Measurements from ENCODE around the gene SPRED3. TPM values are rescaled to one million over a fixed set of nuclear protein-coding genes. Genes with fewer than 3 reads are reported as not detected.

SPRED3 gene
- total and polyA plus RNA-seq, 2 donors (not counting 1 experiment from before 2014, with no cell fraction given) = 1.1 to 1.7 TPM

DNA sequence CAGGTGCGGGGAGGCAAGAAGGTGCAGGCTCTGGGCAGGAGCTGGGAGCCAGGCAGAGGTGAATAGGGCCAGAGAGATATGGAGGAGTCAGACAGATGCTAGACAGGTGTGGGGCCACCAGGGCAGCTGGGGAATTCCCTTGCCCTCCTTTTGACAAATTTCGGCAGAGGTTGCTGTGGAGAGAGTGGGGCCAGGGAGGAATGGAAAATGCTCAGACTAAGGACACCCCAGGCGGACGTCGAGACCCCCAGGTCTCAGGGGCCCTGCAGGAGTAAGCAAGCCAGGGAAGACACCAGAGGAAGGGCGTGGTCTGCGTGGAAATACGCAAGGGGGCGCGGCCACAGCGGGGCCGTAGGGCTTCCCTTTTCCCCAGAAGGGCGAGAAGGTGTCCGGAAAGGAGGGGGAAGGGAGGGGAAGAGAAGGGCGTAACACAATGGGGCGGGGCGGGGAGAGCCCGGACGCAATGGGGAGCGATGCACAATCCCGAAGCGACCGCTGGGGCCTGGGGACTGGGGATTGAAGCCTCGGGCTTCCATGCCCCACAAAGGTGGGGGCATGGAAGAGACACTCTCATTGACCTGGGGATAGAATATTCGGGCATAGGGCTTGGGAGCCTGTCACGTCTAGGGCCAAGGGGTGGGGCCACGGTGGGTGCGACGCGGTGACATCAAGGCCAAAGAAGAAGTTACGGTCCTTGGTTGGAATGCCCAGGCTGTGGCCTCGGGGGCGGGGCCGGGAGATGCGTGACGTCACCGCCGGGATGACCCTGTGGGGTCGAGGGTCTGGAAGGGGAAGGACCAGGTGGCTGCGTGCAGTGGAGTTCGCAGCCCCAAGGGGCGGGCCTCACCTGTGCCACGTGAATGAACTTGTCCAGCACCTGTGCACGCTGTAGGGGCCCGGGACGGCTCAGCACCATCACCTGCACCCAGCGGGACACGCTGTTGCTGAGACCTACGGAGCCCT, 29.3 kb downstream of the SPRED3 start:
- no peaks in the 10 kb centered on the region for H3K27me3 Mint-ChIP-seq
- WGBS (ENCODE audit: insufficient coverage) = 18% methylated on average over 45 of the region's 49 CpGs
- TF ChIP-seq EZH2 (IDR thresholded peaks at IDR 0.05; ENCODE audit: borderline replicate concordance, insufficient read depth, low read depth, low read length, poor library complexity, severe bottlenecking) = no peak
- TF ChIP-seq, protein P1, sequence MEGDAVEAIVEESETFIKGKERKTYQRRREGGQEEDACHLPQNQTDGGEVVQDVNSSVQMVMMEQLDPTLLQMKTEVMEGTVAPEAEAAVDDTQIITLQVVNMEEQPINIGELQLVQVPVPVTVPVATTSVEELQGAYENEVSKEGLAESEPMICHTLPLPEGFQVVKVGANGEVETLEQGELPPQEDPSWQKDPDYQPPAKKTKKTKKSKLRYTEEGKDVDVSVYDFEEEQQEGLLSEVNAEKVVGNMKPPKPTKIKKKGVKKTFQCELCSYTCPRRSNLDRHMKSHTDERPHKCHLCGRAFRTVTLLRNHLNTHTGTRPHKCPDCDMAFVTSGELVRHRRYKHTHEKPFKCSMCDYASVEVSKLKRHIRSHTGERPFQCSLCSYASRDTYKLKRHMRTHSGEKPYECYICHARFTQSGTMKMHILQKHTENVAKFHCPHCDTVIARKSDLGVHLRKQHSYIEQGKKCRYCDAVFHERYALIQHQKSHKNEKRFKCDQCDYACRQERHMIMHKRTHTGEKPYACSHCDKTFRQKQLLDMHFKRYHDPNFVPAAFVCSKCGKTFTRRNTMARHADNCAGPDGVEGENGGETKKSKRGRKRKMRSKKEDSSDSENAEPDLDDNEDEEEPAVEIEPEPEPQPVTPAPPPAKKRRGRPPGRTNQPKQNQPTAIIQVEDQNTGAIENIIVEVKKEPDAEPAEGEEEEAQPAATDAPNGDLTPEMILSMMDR (IDR thresholded peaks at IDR 0.05) = no peak
- H3K4me3 Mint-ChIP-seq = peak overlapping the region; percentile 90
- intact Hi-C loops (cut with micrococcal nuclease) = no loop called here
- Histone ChIP-seq H3K9ac (ENCODE audit: low read length) (peak overlapping the region; percentile 66), H3K27ac (ENCODE audit: low read length in 2 of 2) (peak overlapping the region in 1 of 2 donors; percentile 34), H3K36me3 (replicated peaks in 1 of 2; ENCODE audit: control extremely low read depth in 1 of 2, control insufficient read depth in 1 of 2, extremely low read depth in 1 of 2, insufficient read depth in 2 of 2, low read length in 1 of 2) (no peaks in the 10 kb centered on the region), H3K4me1 (ENCODE audit: control insufficient read depth in 2 of 2, insufficient read depth in 2 of 2, low read length in 2 of 2) (peaks cover 13 to 24% of the 10 kb centered on the region in 2 donors), H3K79me2 (ENCODE audit: control insufficient read depth, insufficient read depth, low read length) (no peaks in the 10 kb centered on the region), H2AFZ (ENCODE audit: insufficient read depth, low read depth, low read length, poor library complexity, severe bottlenecking) (peak overlapping the region; percentile 61), H3K27me3 (replicated peaks in 1 of 4; ENCODE audit: control extremely low read depth in 1 of 4, control insufficient read depth in 3 of 4, insufficient read depth in 4 of 4, low read length in 3 of 4) (no peaks in the 10 kb centered on the region), H4K20me1 (ENCODE audit: control insufficient read depth, insufficient read depth, low read length, poor library complexity, severe bottlenecking) (no peaks in the 10 kb centered on the region), H3K9me3 (ENCODE audit: control extremely low read depth in 1 of 3, control insufficient read depth in 2 of 3, insufficient read depth in 1 of 3, low read length in 2 of 3) (peaks cover 0 to 2% (median 0%) of the 10 kb centered on the region in 3 donors), H3K4me2 (replicated peaks; ENCODE audit: low read depth, low read length, poor library complexity, severe bottlenecking) (peak overlapping the region; percentile 79), H3K4me3 (ENCODE audit: control extremely low read depth in 1 of 5, extremely low read depth in 1 of 5, insufficient read depth in 1 of 5, low read depth in 2 of 5, low read length in 4 of 5) (peak overlapping the region; percentile 4 to 65 (median 57))
- no peaks in the 10 kb centered on the region for H3K9me3 Mint-ChIP-seq (ENCODE audit: insufficient read depth)
- H3K4me1 Mint-ChIP-seq = peaks cover 19% of the 10 kb centered on the region
- ATAC-seq (ENCODE audit: low read depth) (peak; percentile 89), DNase-seq (peak; percentile 82)
- peak overlapping the region; percentile 81 for H3K27ac Mint-ChIP-seq
- CTCF ChIA-PET = no interaction called here
- POLR2A ChIA-PET = no interaction called here

DNA sequence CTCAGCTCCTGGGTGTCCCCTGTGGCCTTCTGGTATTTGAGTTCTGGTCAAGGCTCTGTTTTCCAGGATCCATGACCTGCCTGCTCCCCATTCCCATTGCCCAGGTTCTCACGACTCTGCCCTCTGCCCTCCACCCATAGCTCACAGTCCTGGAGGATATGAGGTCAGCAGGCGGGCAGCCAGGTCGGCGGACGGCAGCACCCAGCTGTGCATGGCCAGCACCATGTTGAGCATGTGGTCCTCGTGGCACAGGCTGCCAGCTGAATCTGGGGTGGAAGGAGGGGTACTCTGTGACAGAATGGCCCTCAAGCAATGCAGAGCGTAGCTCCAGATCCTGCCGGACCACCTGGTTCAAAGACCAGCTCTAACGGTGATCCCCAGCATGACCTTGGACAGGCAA, 32.4 kb downstream of the SPRED3 start:
- Mint-ChIP-seq H3K9me3 (ENCODE audit: insufficient read depth) (no peaks in the 10 kb centered on the region), H3K4me3 (no peak overlapping the region), H3K4me1 (peaks cover 26% of the 10 kb centered on the region), H3K27me3 (no peaks in the 10 kb centered on the region), H3K27ac (no peak overlapping the region)
- Histone ChIP-seq H3K9ac (ENCODE audit: low read length) (no peak overlapping the region), H3K4me1 (ENCODE audit: control insufficient read depth in 2 of 2, insufficient read depth in 2 of 2, low read length in 2 of 2) (peaks cover 20 to 30% of the 10 kb centered on the region in 2 donors), H3K9me3 (ENCODE audit: control extremely low read depth in 1 of 3, control insufficient read depth in 2 of 3, insufficient read depth in 1 of 3, low read length in 2 of 3) (peaks cover 0 to 2% (median 0%) of the 10 kb centered on the region in 3 donors), H3K27ac (ENCODE audit: low read length in 2 of 2) (no peak overlapping the region), H3K79me2 (ENCODE audit: control insufficient read depth, insufficient read depth, low read length) (no peaks in the 10 kb centered on the region), H3K36me3 (replicated peaks in 1 of 2; ENCODE audit: control extremely low read depth in 1 of 2, control insufficient read depth in 1 of 2, extremely low read depth in 1 of 2, insufficient read depth in 2 of 2, low read length in 1 of 2) (no peaks in the 10 kb centered on the region), H2AFZ (ENCODE audit: insufficient read depth, low read depth, low read length, poor library complexity, severe bottlenecking) (no peak overlapping the region), H3K27me3 (replicated peaks in 1 of 4; ENCODE audit: control extremely low read depth in 1 of 4, control insufficient read depth in 3 of 4, insufficient read depth in 4 of 4, low read length in 3 of 4) (no peaks in the 10 kb centered on the region), H3K4me3 (ENCODE audit: control extremely low read depth in 1 of 5, extremely low read depth in 1 of 5, insufficient read depth in 1 of 5, low read depth in 2 of 5, low read length in 4 of 5) (no peak overlapping the region), H3K4me2 (replicated peaks; ENCODE audit: low read depth, low read length, poor library complexity, severe bottlenecking) (no peak overlapping the region), H4K20me1 (ENCODE audit: control insufficient read depth, insufficient read depth, low read length, poor library complexity, severe bottlenecking) (no peaks in the 10 kb centered on the region)
- WGBS (ENCODE audit: insufficient coverage) = 97% methylated on average over 5 of the region's 9 CpGs
- no peak for TF ChIP-seq EZH2 (IDR thresholded peaks at IDR 0.05; ENCODE audit: borderline replicate concordance, insufficient read depth, low read depth, low read length, poor library complexity, severe bottlenecking)
- TF ChIP-seq, protein P1 (IDR thresholded peaks at IDR 0.05) = no peak
- intact Hi-C loops (cut with micrococcal nuclease) = no loop called here
- DNase-seq = no peak
- ATAC-seq (ENCODE audit: low read depth) = no peak
- ChIA-PET CTCF (interaction anchor here (1.5 to 1.8 kb wide), 2 partner anchors 18 to 87 kb away, joined by 3 to 8 read pairs; partner anchors contain the start of gene FAM98C), POLR2A (no interaction called here)

Measured in B cell (primary cell).